Fibroblast of pulmonary artery (primary cell): Measurements from ENCODE around the gene KRTCAP2.

Experiments
- DNase-seq: peaks from one replicate; pipeline ENCODE4 v3.0.0-alpha.2; 2010; ENCODE audit warnings: low read depth
- H3K4me3 ChIP-seq: replicated peaks from 2 replicates; pipeline ENCODE4 v1.5.1; 2011; ENCODE audit warnings: low read depth, mild to moderate bottlenecking, control low read depth, low read length, moderate library complexity
- CTCF ChIP-seq: IDR thresholded peaks from 2 replicates; pipeline ENCODE4 v1.5.1; 2011; ENCODE audit warnings: mild to moderate bottlenecking, control low read depth, low read length, inconsistent platforms; ENCODE audit errors: missing control alignments

The KRTCAP2 gene

GRCh38 chr1:155184835-155185782 lies 12.0 kb upstream of the KRTCAP2 start:
- TF ChIP-seq CTCF: no peak
- DNase-seq: no peak
- no peak overlapping the region for H3K4me3 ChIP-seq

GRCh38 chr1:155184351-155184811 lies 11.3 kb upstream of the KRTCAP2 start:
- H3K4me3 ChIP-seq: no peak overlapping the region
- no peak for TF ChIP-seq CTCF
- DNase-seq: no peak

GRCh38 chr1:155183775-155184221 lies 10.7 kb upstream of the KRTCAP2 start:
- DNase-seq: no peak
- H3K4me3 ChIP-seq: no peak overlapping the region
- TF ChIP-seq CTCF: no peak

GRCh38 chr1:155182052-155182550 lies 9.0 kb upstream of the KRTCAP2 start:
- DNase-seq: no peak
- H3K4me3 ChIP-seq: no peak overlapping the region
- TF ChIP-seq CTCF: no peak

- TF ChIP-seq CTCF: no peak
- H3K4me3 ChIP-seq: no peak overlapping the region
- DNase-seq: no peak
These were observed 8.4 kb upstream of the KRTCAP2 start for GRCh38 chr1:155181371-155182051.

- TF ChIP-seq CTCF: no peak
- no peak for DNase-seq
- no peak overlapping the region for H3K4me3 ChIP-seq
These were observed 6.3 kb upstream of the KRTCAP2 start for GRCh38 chr1:155179112-155180031.
